Neuronal stem cell (in vitro differentiated cells): Measurements from ENCODE around the gene EPAS1.

ENCODE experiments used
- DNase-seq: peaks from one replicate; pipeline ENCODE4 v3.0.0-alpha.2; 2013; ENCODE audit warnings: low spot score
- H2AFZ ChIP-seq: one replicate; pipeline ENCODE4 v1.6.1; 2013; ENCODE audit warnings: mild to moderate bottlenecking, low read length, inconsistent platforms
- H2AK5ac ChIP-seq: 2 replicates; pipeline ENCODE4 v1.6.1; 2013; ENCODE audit warnings: low read depth, mild to moderate bottlenecking, inconsistent platforms, low read length, moderate library complexity, mixed read lengths
- H2BK120ac ChIP-seq: 2 replicates; pipeline ENCODE4 v1.6.1; 2013; ENCODE audit warnings: low read depth, mild to moderate bottlenecking, inconsistent platforms, low read length, moderate library complexity, mixed read lengths
- H2BK12ac ChIP-seq: one replicate; pipeline ENCODE4 v1.6.1; 2013; ENCODE audit warnings: low read length, inconsistent platforms
- H2BK15ac ChIP-seq: 2 replicates; pipeline ENCODE4 v1.6.1; 2013; ENCODE audit warnings: mild to moderate bottlenecking, low read length, inconsistent platforms, mixed read lengths
- H2BK5ac ChIP-seq: one replicate; pipeline ENCODE4 v1.6.1; 2013; ENCODE audit warnings: inconsistent platforms, mild to moderate bottlenecking, low read length, moderate library complexity
- H3K14ac ChIP-seq: one replicate; pipeline ENCODE4 v1.6.1; 2013; ENCODE audit warnings: low read length, inconsistent platforms
- H3K18ac ChIP-seq: 2 replicates; pipeline ENCODE4 v1.6.1; 2013; ENCODE audit warnings: low read length, inconsistent platforms
- H3K23ac ChIP-seq: 2 replicates; pipeline ENCODE4 v1.6.1; 2013; ENCODE audit warnings: low read depth, mild to moderate bottlenecking, mixed read lengths, low read length, inconsistent platforms; ENCODE audit not compliant: poor library complexity
- H3K27ac ChIP-seq: replicated peaks from 3 replicates; pipeline ENCODE4 v1.5.1; 2013; ENCODE audit warnings: low read length, inconsistent platforms
- H3K27me3 ChIP-seq, 3 experiments: 2 replicates each; pipeline ENCODE4 v1.6.1; 2013; ENCODE audit warnings: low read length in 3 of 3, mild to moderate bottlenecking in 2 of 3, inconsistent platforms in 1 of 3, low read depth in 1 of 3, mixed read lengths in 1 of 3, moderate library complexity in 1 of 3; ENCODE audit not compliant: control insufficient read depth in 3 of 3, insufficient read depth in 3 of 3
- H3K36me3 ChIP-seq, 2 donors: replicated peaks in 1 of 2; 2 replicates each; pipeline ENCODE4 v1.6.1; 2013; ENCODE audit warnings: low read length in 2 of 2; ENCODE audit not compliant: control insufficient read depth in 2 of 2, insufficient read depth in 2 of 2
- H3K4ac ChIP-seq: 2 replicates; pipeline ENCODE4 v1.6.1; 2013; ENCODE audit warnings: inconsistent platforms, mild to moderate bottlenecking, low read length, moderate library complexity
- H3K4me1 ChIP-seq, 2 donors: 1 replicate in 1 of 2; 2 replicates in 1 of 2; pipeline ENCODE4 v1.6.1; 2013; ENCODE audit warnings: low read length in 2 of 2, low read depth in 1 of 2; ENCODE audit not compliant: control insufficient read depth in 2 of 2, insufficient read depth in 1 of 2
- H3K4me2 ChIP-seq: one replicate; pipeline ENCODE4 v1.6.1; 2013; ENCODE audit warnings: mild to moderate bottlenecking, low read length, inconsistent platforms; ENCODE audit not compliant: insufficient read depth, poor library complexity, severe bottlenecking
- H3K4me3 ChIP-seq, 2 donors: 2 replicates each; pipeline ENCODE4 v1.5.1; 2013; ENCODE audit warnings: low read length in 2 of 2, mild to moderate bottlenecking in 2 of 2, inconsistent platforms in 1 of 2, moderate library complexity in 1 of 2
- H3K79me1 ChIP-seq: one replicate; pipeline ENCODE4 v1.6.1; 2013; ENCODE audit warnings: low read depth, mild to moderate bottlenecking, inconsistent platforms, low read length, moderate library complexity
- H3K9ac ChIP-seq: one replicate; pipeline ENCODE4 v1.6.1; 2013; ENCODE audit warnings: mild to moderate bottlenecking, low read depth, low read length, inconsistent platforms; ENCODE audit not compliant: poor library complexity
- H3K9me3 ChIP-seq, 2 donors: replicated peaks in 1 of 2; 2 replicates each; pipeline versions ENCODE3 to v1.6.1; 2013; ENCODE audit warnings: low read length in 2 of 2, mild to moderate bottlenecking in 2 of 2, inconsistent platforms in 1 of 2, low read depth in 1 of 2, mixed read lengths in 1 of 2, moderate library complexity in 1 of 2; ENCODE audit not compliant: control insufficient read depth in 2 of 2, insufficient read depth in 1 of 2
- H4K8ac ChIP-seq: one replicate; pipeline ENCODE4 v1.6.1; 2013; ENCODE audit warnings: low read depth, mild to moderate bottlenecking, inconsistent platforms, low read length, moderate library complexity
- H4K91ac ChIP-seq: one replicate; pipeline ENCODE4 v1.6.1; 2013; ENCODE audit warnings: low read length, low read depth, mild to moderate bottlenecking, inconsistent platforms; ENCODE audit not compliant: poor library complexity
- WGBS, 2 donors: extraction: QIAGEN DNeasy Blood & Tissue Kit; methylation state at CpG; one replicate each; pipeline ENCODE4 v1.1.7; 2013; ENCODE audit warnings: missing lambda C conversion rate in 2 of 2, mixed read lengths in 1 of 2; ENCODE audit not compliant: insufficient read length in 2 of 2, insufficient replicate concordance in 1 of 2; ENCODE audit errors: extremely low coverage in 2 of 2; 5-methylcytosine and 5-hydroxymethylcytosine counted together

Gene EPAS1

DNA sequence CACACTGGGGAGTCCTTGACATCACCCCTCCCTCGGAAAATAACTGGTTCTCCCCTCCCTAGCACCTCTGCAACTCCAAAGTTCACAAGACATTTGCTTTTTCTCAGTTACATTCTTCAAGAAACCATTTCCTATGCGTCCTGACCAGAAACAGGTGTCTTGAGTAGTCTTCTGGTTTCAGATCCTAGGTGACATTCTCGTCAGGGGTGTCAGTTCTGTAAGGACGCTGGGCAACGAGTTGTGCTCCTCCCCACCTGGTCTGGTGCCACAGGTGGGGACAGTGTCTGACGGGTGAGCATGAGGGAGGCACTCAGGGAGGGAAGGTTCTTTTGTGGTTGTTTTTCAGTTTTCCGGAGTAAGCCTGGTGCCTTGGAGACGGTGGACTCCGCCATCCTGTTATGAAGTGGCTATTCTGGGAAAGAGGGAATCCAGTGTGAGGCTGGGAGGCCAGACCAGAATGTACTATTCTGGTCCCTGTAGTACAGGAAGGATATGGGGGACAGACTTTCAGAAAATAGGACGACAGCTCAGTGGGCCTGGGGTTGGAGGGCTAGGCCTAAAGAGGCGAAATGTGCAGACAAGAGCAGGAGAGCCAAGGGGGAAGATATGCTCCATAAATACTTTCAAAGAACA is 50.6 kb downstream of the EPAS1 start:
- Histone ChIP-seq H3K36me3 (no peaks in the 10 kb centered on the region), H3K4me2 (no peak overlapping the region), H2AFZ (no peak overlapping the region), H2AK5ac (no peak overlapping the region), H2BK15ac (no peak overlapping the region), H2BK5ac (no peak overlapping the region), H3K27me3 (peaks cover 0 to 18% (median 0%) of the 10 kb centered on the region in 3 experiments), H2BK120ac (no peak overlapping the region), H4K91ac (no peak overlapping the region), H3K4me1 (peaks cover 0 to 5% of the 10 kb centered on the region in 2 donors), H3K23ac (no peak overlapping the region), H3K79me1 (no peaks in the 10 kb centered on the region), H4K8ac (no peak overlapping the region), H3K9ac (no peak overlapping the region), H3K27ac (no peak overlapping the region), H3K4me3 (no peak overlapping the region), H3K14ac (no peak overlapping the region), H2BK12ac (no peak overlapping the region), H3K18ac (no peak overlapping the region), H3K9me3 (no peaks in the 10 kb centered on the region), H3K4ac (no peak overlapping the region)
- WGBS, 2 donors: no CpG with 5 or more reads among the region's 11 CpGs
- DNase-seq: no peak

DNA sequence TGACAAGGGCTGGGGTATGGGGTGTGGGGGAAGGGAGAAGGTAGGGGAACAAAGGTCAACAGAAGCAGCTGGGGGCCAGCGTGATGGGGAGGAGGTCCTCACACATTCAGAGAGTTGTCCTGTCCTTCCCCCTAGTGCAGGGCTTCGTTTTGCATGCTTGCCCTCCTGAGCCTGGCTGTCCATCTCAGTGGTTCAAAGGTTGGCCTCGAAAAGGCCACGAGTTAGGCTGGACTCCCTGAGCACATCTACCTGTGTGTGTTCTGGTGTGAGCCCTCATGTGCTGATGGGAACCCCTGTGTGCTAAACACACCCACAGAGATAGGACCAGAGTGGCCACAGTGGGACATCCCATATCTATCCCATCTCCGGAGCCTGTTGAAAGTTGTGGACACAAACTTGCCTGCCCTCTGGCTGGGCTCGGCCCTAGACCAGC is 51.9 kb downstream of the EPAS1 start:
- DNase-seq: no peak
- no peak overlapping the region for H2BK15ac ChIP-seq
- no peaks in the 10 kb centered on the region for H3K9me3 ChIP-seq
- H3K4ac ChIP-seq: no peak overlapping the region
- H2AFZ ChIP-seq: no peak overlapping the region
- no peak overlapping the region for H3K4me3 ChIP-seq
- H2AK5ac ChIP-seq: no peak overlapping the region
- no peaks in the 10 kb centered on the region for H3K36me3 ChIP-seq
- no peak overlapping the region for H3K9ac ChIP-seq
- peaks cover 0 to 8% (median 0%) of the 10 kb centered on the region in 3 experiments for H3K27me3 ChIP-seq
- no peak overlapping the region for H2BK12ac ChIP-seq
- no peak overlapping the region for H3K23ac ChIP-seq
- H3K4me2 ChIP-seq: no peak overlapping the region
- no peaks in the 10 kb centered on the region for H3K79me1 ChIP-seq
- H2BK120ac ChIP-seq: no peak overlapping the region
- H4K8ac ChIP-seq: no peak overlapping the region
- WGBS, 2 donors: no CpG with 5 or more reads among the region's 6 CpGs
- peaks cover 0 to 5% of the 10 kb centered on the region in 2 donors for H3K4me1 ChIP-seq
- H4K91ac ChIP-seq: no peak overlapping the region
- no peak overlapping the region for H3K18ac ChIP-seq
- no peak overlapping the region for H3K27ac ChIP-seq
- H2BK5ac ChIP-seq: no peak overlapping the region
- H3K14ac ChIP-seq: no peak overlapping the region

DNA sequence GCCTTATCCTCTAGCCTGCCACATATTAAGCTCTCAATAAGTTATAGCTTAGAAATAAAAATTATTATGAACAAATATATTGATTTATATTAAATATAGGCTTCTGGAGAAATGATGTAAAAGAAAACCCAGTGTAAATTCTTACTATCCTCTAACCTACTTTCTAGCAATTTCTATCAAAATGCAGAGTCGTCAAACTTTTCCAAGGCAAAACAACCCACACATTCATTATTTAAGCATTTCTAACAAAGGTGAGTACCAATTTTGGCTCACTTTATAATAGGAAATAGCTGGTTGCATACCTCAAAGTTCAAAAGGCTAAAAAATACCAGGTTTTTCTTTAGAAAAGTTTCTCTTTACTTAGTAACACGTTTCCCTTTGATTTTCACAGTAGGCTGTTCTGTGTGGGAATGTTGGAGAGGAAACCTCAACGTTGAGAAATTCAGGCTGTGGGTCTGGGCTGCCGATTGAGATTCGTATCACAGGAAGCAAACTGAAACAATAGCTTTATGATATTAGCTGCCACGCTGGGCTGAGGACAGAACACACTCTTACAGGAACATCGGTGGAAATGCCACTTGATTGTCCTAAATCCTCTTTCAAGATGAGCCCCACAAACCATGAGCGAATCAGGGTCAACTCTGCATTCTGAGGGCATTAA is 53.0 kb downstream of the EPAS1 start:
- Histone ChIP-seq H3K18ac (no peak overlapping the region), H3K9ac (no peak overlapping the region), H2AK5ac (no peak overlapping the region), H2BK15ac (no peak overlapping the region), H3K27ac (no peak overlapping the region), H2AFZ (no peak overlapping the region), H3K79me1 (no peaks in the 10 kb centered on the region), H3K4me3 (no peak overlapping the region), H4K8ac (no peak overlapping the region), H2BK5ac (no peak overlapping the region), H3K36me3 (no peaks in the 10 kb centered on the region), H3K9me3 (no peaks in the 10 kb centered on the region), H3K27me3 (peaks cover 0 to 10% (median 0%) of the 10 kb centered on the region in 3 experiments), H4K91ac (no peak overlapping the region), H3K4me2 (no peak overlapping the region), H2BK12ac (no peak overlapping the region), H3K14ac (no peak overlapping the region), H3K4ac (no peak overlapping the region), H3K23ac (no peak overlapping the region), H2BK120ac (no peak overlapping the region), H3K4me1 (peaks cover 0 to 4% of the 10 kb centered on the region in 2 donors)
- DNase-seq: no peak
- WGBS, 2 donors: no CpG with 5 or more reads among the region's 8 CpGs

DNA sequence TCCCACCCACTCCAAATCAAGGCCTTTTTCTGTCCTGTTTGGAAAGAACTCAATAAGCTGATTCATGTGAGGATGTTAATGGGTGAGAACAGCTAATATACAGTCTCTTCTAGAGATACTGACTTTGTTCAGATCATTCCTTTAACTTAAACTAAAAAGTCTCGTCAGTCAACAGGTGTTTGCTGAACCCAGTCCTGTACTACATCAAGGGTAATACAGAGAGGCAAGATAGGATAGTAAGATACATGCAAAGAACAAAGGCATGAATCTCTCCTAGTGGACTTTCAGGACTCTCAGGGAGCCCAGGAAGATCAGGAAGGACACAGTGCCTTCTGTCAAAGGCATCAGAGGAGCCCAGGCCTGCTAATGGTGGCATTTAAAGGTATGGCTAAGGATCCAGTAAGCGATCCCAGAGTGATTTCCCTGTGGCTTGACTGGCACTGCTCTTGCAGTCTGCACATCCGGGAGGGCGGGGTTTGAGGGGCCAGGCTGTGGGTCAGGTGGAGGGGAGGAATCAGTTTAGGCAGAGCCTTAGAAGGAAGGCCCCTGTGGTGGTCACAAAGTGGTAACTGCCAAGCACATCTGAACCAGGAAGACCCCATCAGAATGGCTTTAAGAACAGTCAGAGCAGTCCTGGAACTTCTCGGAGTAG is 54.0 kb downstream of the EPAS1 start:
- Histone ChIP-seq H2BK5ac (no peak overlapping the region), H3K36me3 (no peaks in the 10 kb centered on the region), H3K14ac (no peak overlapping the region), H3K9me3 (no peaks in the 10 kb centered on the region), H2BK12ac (no peak overlapping the region), H2BK120ac (no peak overlapping the region), H2AFZ (peak overlapping the region; percentile 38), H3K9ac (peak overlapping the region; percentile 5), H3K4me3 (no peak overlapping the region), H4K91ac (no peak overlapping the region), H3K4me2 (no peak overlapping the region), H3K79me1 (no peaks in the 10 kb centered on the region), H4K8ac (no peak overlapping the region), H3K4ac (no peak overlapping the region), H3K4me1 (peaks cover 0 to 4% of the 10 kb centered on the region in 2 donors), H3K23ac (no peak overlapping the region), H3K18ac (no peak overlapping the region), H2AK5ac (no peak overlapping the region), H2BK15ac (no peak overlapping the region), H3K27me3 (peaks cover 0 to 10% (median 0%) of the 10 kb centered on the region in 3 experiments), H3K27ac (no peak overlapping the region)
- no peak for DNase-seq
- WGBS, 2 donors: no CpG with 5 or more reads among the region's 5 CpGs
